ENCODE measurements around the gene NOL11.
"Not testable (repeated sequence)": the region's sequence is repeated elsewhere in the genome, so short reads cannot be mapped to it uniquely, and the experiment has no call there.

The NOL11 gene

GRCh38 chr17:67754001-67754400 lies 36.3 kb downstream of the NOL11 start:
- no peak for DNase-seq (ENCODE audit: low read depth, low spot score)

GRCh38 chr17:67754686-67755085 lies 37.0 kb downstream of the NOL11 start:
- not testable (repeated sequence) for DNase-seq (ENCODE audit: low read depth, low spot score)

- not testable (repeated sequence) for DNase-seq (ENCODE audit: low read depth, low spot score)
These were observed 39.0 kb downstream of the NOL11 start for GRCh38 chr17:67756766-67757165.

- DNase-seq (ENCODE audit: low read depth, low spot score), result no peak
These were observed 41.8 kb downstream of the NOL11 start for GRCh38 chr17:67759355-67760171.

- DNase-seq (ENCODE audit: low read depth, low spot score), result no peak
These were observed 47.9 kb downstream of the NOL11 start for GRCh38 chr17:67765623-67766022.

GRCh38 chr17:67769231-67769630 lies 51.5 kb downstream of the NOL11 start:
- DNase-seq (ENCODE audit: low read depth, low spot score), result no peak

GRCh38 chr17:67770539-67770938 lies 52.8 kb downstream of the NOL11 start:
- DNase-seq (ENCODE audit: low read depth, low spot score), result no peak

- no peak for DNase-seq (ENCODE audit: low read depth, low spot score)
These were observed 54.9 kb downstream of the NOL11 start for GRCh38 chr17:67772679-67773078.

GRCh38 chr17:67773246-67773645 lies 55.5 kb downstream of the NOL11 start:
- no peak for DNase-seq (ENCODE audit: low read depth, low spot score)

GRCh38 chr17:67779098-67779672 lies 61.4 kb downstream of the NOL11 start:
- DNase-seq (ENCODE audit: low read depth, low spot score), result no peak

- no peak for DNase-seq (ENCODE audit: low read depth, low spot score)
These were observed 66.8 kb downstream of the NOL11 start for GRCh38 chr17:67784364-67785121.

- no peak for DNase-seq (ENCODE audit: low read depth, low spot score)
These were observed 67.4 kb downstream of the NOL11 start for GRCh38 chr17:67785122-67785477.

- DNase-seq (ENCODE audit: low read depth, low spot score), result no peak
These were observed 67.8 kb downstream of the NOL11 start for GRCh38 chr17:67785504-67785903.
